Prostate gland (tissue), 2 donors: Measurements from ENCODE around the gene MCOLN1. TPM values are rescaled to one million over a fixed set of nuclear protein-coding genes. Genes with fewer than 3 reads are reported as not detected.

Experiments used
- DNase-seq: peaks from one replicate; pipeline ENCODE4 v3.0.0-alpha.2; 2019; ENCODE audit warnings: low spot score
- H3K27ac ChIP-seq, 2 donors: fragments of 200-600 bp; sonication (generic); 2 replicates each; pipeline ENCODE4 v1.5.1; 2017 to 2019
- H3K27me3 ChIP-seq: fragments of 200-600 bp; sonication (generic); replicated peaks from 2 replicates; pipeline ENCODE4 v1.5.1; 2019; ENCODE audit not compliant: insufficient read depth
- H3K36me3 ChIP-seq, 2 donors: fragments of 200-600 bp; sonication (generic); 1 replicate in 1 of 2; 2 replicates in 1 of 2; pipeline versions ENCODE4 v1.5.1 to v1.8.1; 2017 to 2019
- H3K4me1 ChIP-seq: fragments of 200-600 bp; sonication (generic); replicated peaks from 2 replicates; pipeline ENCODE4 v1.5.1; 2019
- H3K4me3 ChIP-seq, 2 donors: fragments of 200-600 bp; sonication (generic); 2 replicates each; pipeline ENCODE4 v1.5.1; 2017 to 2019
- H3K9me3 ChIP-seq: fragments of 200-600 bp; sonication (generic); 2 replicates; pipeline ENCODE4 v1.5.1; 2017
- POLR2A ChIP-seq: fragments of 450-650 bp; IDR thresholded peaks from one replicate; pipeline ENCODE4 v1.6.1; 2016; ENCODE audit warnings: antibody characterized with exemption, mild to moderate bottlenecking
- POLR2AphosphoS5 ChIP-seq: sonication (generic); formaldehyde crosslinking; IDR thresholded peaks from one replicate; pipeline ENCODE4 v1.6.1; 2017; ENCODE audit warnings: antibody characterized with exemption
- WGBS: methylation state at CpG from one replicate; pipeline ENCODE4 v1.1.5; 2018; 5-methylcytosine and 5-hydroxymethylcytosine counted together
- intact Hi-C: fragments of 100-400 bp; cut with DNase I; formaldehyde crosslinking; loops from one replicate; pipeline ENCODE4 v1.14.2; 2022
- total RNA-seq, 2 donors: library from RNA; depleted of rRNA; stranded (reverse); fragments of >200 nt; gene quantifications; one replicate each; pipeline ENCODE4 v1.1.0, GENCODE V29; 2016
- TF ChIP-seq, protein P1 (sequence below), 4 experiments: fragments of 200-600 bp in 2 of 4; fragments of 450-650 bp in 2 of 4; sonication (generic) in 2 of 4; IDR thresholded peaks; 1 replicate in 3 of 4; 2 replicates in 1 of 4; pipeline ENCODE4 v1.5.1; 2016 to 2019; ENCODE audit warnings: antibody characterized with exemption in 4 of 4, mild to moderate bottlenecking in 2 of 4, moderate library complexity in 2 of 4

Gene MCOLN1
- total RNA-seq, 2 donors from 2014 or later, result 13.4 to 24.8 TPM

DNA sequence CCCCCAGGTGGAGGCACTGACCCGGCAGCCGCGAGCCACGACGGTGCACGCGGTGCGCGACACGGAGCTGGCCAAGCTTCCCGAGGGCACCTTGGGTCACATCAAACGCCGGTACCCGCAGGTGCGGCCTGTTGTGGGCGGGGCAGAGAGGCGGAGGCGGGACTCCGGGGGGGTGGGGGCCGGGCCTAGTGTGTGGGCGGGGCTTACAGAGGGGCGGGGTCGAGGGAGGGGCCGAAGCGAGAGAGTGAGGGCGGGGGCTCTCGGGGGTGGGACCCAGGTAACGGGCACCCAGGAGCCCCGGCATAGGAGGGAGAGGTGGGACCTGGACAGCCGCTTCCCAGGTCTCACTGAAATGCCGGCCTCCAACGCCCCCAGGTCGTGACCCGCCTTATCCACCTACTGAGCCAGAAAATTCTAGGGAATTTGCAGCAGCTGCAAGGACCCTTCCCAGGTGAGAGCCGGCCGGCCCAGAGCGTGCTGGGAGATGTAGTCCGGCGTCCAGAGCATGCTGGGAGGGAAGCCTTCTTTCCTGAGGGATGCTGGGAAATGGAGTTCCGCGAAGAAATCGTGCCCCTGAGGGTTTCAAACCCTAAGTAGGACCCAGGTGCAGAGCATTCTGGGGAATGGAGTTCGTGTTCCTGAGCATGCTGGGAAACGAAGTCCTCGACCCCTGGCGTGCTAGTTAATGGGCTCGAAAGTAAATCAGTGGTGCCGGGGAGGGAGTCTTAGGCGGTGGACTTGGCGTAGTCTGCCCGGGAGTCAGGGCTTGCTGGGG, 28.8 kb downstream of the MCOLN1 start:
- DNase-seq, result peak; percentile 75
- peaks cover 0 to 12% of the 10 kb centered on the region in 2 donors for H3K36me3 ChIP-seq
- no peaks in the 10 kb centered on the region for H3K9me3 ChIP-seq
- H3K4me3 ChIP-seq, result peak overlapping the region in 1 of 2 donors; percentile 31
- 29% methylated on average over 38 of the region's 51 CpGs for WGBS
- TF ChIP-seq POLR2A (no peak), POLR2AphosphoS5 (peak; percentile 87)
- TF ChIP-seq, protein P1, sequence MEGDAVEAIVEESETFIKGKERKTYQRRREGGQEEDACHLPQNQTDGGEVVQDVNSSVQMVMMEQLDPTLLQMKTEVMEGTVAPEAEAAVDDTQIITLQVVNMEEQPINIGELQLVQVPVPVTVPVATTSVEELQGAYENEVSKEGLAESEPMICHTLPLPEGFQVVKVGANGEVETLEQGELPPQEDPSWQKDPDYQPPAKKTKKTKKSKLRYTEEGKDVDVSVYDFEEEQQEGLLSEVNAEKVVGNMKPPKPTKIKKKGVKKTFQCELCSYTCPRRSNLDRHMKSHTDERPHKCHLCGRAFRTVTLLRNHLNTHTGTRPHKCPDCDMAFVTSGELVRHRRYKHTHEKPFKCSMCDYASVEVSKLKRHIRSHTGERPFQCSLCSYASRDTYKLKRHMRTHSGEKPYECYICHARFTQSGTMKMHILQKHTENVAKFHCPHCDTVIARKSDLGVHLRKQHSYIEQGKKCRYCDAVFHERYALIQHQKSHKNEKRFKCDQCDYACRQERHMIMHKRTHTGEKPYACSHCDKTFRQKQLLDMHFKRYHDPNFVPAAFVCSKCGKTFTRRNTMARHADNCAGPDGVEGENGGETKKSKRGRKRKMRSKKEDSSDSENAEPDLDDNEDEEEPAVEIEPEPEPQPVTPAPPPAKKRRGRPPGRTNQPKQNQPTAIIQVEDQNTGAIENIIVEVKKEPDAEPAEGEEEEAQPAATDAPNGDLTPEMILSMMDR (IDR thresholded peaks at IDR 0.05), result no peak
- no peaks in the 10 kb centered on the region for H3K4me1 ChIP-seq
- no peak overlapping the region for H3K27ac ChIP-seq
- intact Hi-C loops, result no loop called here
- H3K27me3 ChIP-seq, result no peaks in the 10 kb centered on the region

DNA sequence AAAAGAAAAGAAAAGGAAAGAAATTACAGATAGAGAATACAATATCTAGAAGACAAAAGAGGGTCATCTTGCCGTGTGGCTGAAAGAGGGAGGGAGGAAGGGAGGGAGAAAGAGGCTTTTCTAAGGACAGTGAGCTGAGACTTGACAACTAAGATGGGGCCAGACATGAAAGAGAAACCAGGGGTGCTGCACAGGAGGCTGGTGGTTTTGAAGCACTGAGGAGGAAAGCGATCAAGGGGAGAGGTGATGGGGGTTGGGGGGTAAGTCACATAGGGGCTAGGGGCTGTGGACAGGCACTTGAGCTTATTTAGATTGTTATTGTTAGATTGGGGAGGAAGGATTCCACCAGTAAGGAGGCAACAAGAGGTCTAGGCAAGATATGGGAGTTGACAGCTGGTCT, 30.4 kb downstream of the MCOLN1 start:
- Histone ChIP-seq H3K27me3 (no peaks in the 10 kb centered on the region), H3K27ac (no peak overlapping the region), H3K9me3 (no peaks in the 10 kb centered on the region), H3K36me3 (peaks cover 7 to 20% of the 10 kb centered on the region in 2 donors), H3K4me1 (no peaks in the 10 kb centered on the region), H3K4me3 (no peak overlapping the region)
- TF ChIP-seq POLR2AphosphoS5 (no peak), POLR2A (no peak)
- TF ChIP-seq, protein P1 (IDR thresholded peaks at IDR 0.05), result no peak
- intact Hi-C loops, result no loop called here
- no peak for DNase-seq
- 67% methylated on average over 2 of the region's 2 CpGs for WGBS

DNA sequence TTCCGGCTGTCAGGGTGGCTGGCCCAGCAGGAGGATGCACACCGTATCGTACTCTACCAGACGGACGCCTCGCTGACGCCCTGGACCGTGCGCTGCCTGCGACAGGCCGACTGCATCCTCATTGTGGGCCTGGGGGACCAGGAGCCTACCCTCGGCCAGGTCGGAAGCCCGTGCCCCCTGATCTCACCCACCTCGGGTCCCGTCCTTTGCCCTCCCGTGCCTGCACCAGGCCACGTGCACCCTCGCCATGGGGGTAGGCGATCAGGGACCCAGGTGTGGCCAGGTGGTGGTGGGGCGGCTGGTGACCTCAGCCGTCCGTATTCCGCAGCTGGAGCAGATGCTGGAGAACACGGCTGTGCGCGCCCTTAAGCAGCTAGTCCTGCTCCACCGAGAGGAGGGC, 32.1 kb downstream of the MCOLN1 start:
- 87% methylated on average over 22 of the region's 28 CpGs for WGBS
- Histone ChIP-seq H3K27me3 (no peaks in the 10 kb centered on the region), H3K36me3 (peaks cover 12 to 23% of the 10 kb centered on the region in 2 donors), H3K4me1 (no peaks in the 10 kb centered on the region), H3K4me3 (no peak overlapping the region), H3K9me3 (no peaks in the 10 kb centered on the region), H3K27ac (no peak overlapping the region)
- no peak for DNase-seq
- TF ChIP-seq, protein P1 (IDR thresholded peaks at IDR 0.05), result no peak
- TF ChIP-seq POLR2A (no peak), POLR2AphosphoS5 (no peak)
- intact Hi-C loops, result no loop called here

DNA sequence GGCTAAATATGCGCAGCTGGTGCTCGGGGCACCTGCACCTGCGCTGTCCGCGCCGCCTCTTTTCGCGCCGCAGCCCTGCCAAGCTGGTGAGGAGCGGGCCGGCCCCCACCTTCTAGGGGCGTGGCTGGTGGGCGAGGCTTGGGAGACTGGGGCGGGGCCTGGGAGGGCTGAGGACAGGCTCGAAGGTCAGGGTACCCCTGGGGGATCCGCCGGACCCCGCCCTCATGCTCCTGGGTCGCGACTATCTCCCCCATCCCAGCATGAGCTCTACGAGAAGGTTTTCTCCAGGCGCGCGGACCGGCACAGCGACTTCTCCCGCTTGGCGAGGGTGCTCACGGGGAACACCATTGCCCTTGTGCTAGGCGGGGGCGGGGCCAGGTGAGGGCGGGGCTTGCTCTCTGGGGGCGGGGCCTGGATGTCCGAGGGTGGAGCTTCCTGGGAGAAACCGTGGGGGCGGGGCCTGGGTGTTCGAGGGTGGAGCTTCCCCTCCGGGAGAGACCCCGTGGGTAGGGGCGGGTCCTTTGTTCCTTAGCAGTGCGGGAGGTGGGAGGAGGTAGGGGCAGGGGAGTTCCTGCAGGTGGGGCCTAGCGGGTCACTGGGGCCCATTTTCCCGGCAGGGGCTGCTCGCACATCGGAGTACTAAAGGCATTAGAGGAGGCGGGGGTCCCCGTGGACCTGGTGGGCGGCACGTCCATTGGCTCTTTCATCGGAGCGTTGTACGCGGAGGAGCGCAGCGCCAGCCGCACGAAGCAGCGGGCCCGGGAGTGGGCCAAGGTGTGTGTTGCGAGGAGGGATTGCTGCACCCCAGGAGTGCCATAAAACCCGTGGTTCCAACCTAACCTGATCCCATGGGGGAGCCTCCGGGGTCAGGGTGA, 32.8 kb downstream of the MCOLN1 start:
- DNase-seq, result no peak
- intact Hi-C loops, result no loop called here
- peaks cover 12 to 19% of the 10 kb centered on the region in 2 donors for H3K36me3 ChIP-seq

More for the DNA sequence above, 32.8 kb downstream of the MCOLN1 start:
- H3K9me3 ChIP-seq, result no peaks in the 10 kb centered on the region
- no peaks in the 10 kb centered on the region for H3K4me1 ChIP-seq
- 79% methylated on average over 59 of the region's 62 CpGs for WGBS
- no peak overlapping the region for H3K27ac ChIP-seq
- TF ChIP-seq, protein P1 (IDR thresholded peaks at IDR 0.05), result no peak
- H3K27me3 ChIP-seq, result no peaks in the 10 kb centered on the region
- no peak overlapping the region for H3K4me3 ChIP-seq
